H1 (cell line): ENCODE measurements around the gene RANBP9. TPM values are rescaled to one million over a fixed set of nuclear protein-coding genes. Genes with fewer than 3 reads are reported as not detected.
A peak's percentile ranks its signal among the peaks of the same experiment; 100 is the strongest.

ENCODE experiments used
- CTCF ChIA-PET: fragments of 300-600 bp; sonication (Branson Sonifier 250); formaldehyde crosslinking; loops from one replicate; lab custom pipeline; 2021; ENCODE audit not compliant: partially characterized antibody; lab: Charles Lee
- POLR2A ChIA-PET: fragments of 300-600 bp; sonication (Branson Sonifier 250); formaldehyde crosslinking; loops from one replicate; lab custom pipeline; 2021; ENCODE audit warnings: inconsistent platforms; ENCODE audit not compliant: partially characterized antibody; lab: Charles Lee
- DNase-seq, 2 experiments: peaks; one replicate each; pipeline versions ENCODE4 v3.0.0 to v3.0.0-alpha.2; 2010 to 2022; ENCODE audit warnings: low spot score in 2 of 2, low read depth in 1 of 2, mixed read lengths in 1 of 2
- FAIRE-seq: peaks from 2 replicates; lab custom pipeline; 2011; peaks lifted over from hg19 to GRCh38; lab: Jason Lieb, UNC
- H2AFZ ChIP-seq: 2 replicates; pipeline ENCODE4 v1.8.1; 2012; ENCODE audit warnings: low read length, inconsistent platforms
- H2AK5ac ChIP-seq: 2 replicates; pipeline ENCODE4 v1.6.1; 2013; ENCODE audit warnings: low read depth, low read length
- H2BK120ac ChIP-seq: replicated peaks from 2 replicates; pipeline ENCODE3; 2013; ENCODE audit warnings: low read depth, low read length, inconsistent platforms
- H2BK12ac ChIP-seq: 2 replicates; pipeline ENCODE4 v1.6.1; 2013; ENCODE audit warnings: low read depth, low read length
- H2BK15ac ChIP-seq: 2 replicates; pipeline ENCODE4 v1.6.1; 2013; ENCODE audit warnings: low read length
- H2BK20ac ChIP-seq: 2 replicates; pipeline ENCODE4 v1.6.1; 2013; ENCODE audit warnings: low read length
- H2BK5ac ChIP-seq: 2 replicates; pipeline ENCODE4 v1.6.1; 2013; ENCODE audit warnings: low read depth, low read length
- H3K14ac ChIP-seq: 2 replicates; pipeline ENCODE4 v1.6.1; 2013; ENCODE audit warnings: inconsistent platforms; ENCODE audit not compliant: insufficient read length
- H3K18ac ChIP-seq: 2 replicates; pipeline ENCODE4 v1.6.1; 2013; ENCODE audit warnings: low read length; ENCODE audit errors: extremely low read depth
- H3K23ac ChIP-seq: 2 replicates; pipeline ENCODE4 v1.6.1; 2013; ENCODE audit warnings: inconsistent platforms; ENCODE audit not compliant: insufficient read length
- H3K23me2 ChIP-seq: 2 replicates; pipeline ENCODE4 v1.6.1; 2013; ENCODE audit warnings: low read depth, low read length
- H3K27ac ChIP-seq: 2 replicates; pipeline ENCODE4 v1.6.1; 2011; ENCODE audit warnings: low read depth, low read length, inconsistent platforms
- H3K27me3 ChIP-seq, 4 experiments: replicated peaks in 1 of 4; 1 replicate in 1 of 4; 2 replicates in 3 of 4; pipeline versions ENCODE4 v1.6.1 to v1.8.1; 2011 to 2013; ENCODE audit warnings: low read length in 3 of 4, mild to moderate bottlenecking in 3 of 4, inconsistent platforms in 2 of 4, mixed read lengths in 2 of 4, moderate library complexity in 1 of 4; ENCODE audit not compliant: control insufficient read depth in 3 of 4, insufficient read depth in 3 of 4; ENCODE audit errors: extremely low read depth in 1 of 4
- H3K36me3 ChIP-seq, 4 experiments: 2 replicates each; pipeline versions ENCODE4 v1.6.1 to v1.8.1; 2011 to 2013; ENCODE audit warnings: mild to moderate bottlenecking in 4 of 4, low read length in 3 of 4, moderate library complexity in 2 of 4, control low read depth in 1 of 4, inconsistent platforms in 1 of 4; ENCODE audit not compliant: insufficient read depth in 4 of 4, control insufficient read depth in 2 of 4
- H3K4ac ChIP-seq: replicated peaks from 2 replicates; pipeline ENCODE3; 2013; ENCODE audit warnings: low read length, low read depth, mixed read lengths, inconsistent platforms; ENCODE audit not compliant: insufficient read length
- H3K4me1 ChIP-seq, 4 experiments: replicated peaks in 1 of 4; 1 replicate in 1 of 4; 2 replicates in 3 of 4; pipeline versions ENCODE4 v1.6.1 to v1.8.1; 2011 to 2013; ENCODE audit warnings: low read length in 3 of 4, inconsistent platforms in 2 of 4, mixed read lengths in 1 of 4; ENCODE audit not compliant: insufficient read depth in 4 of 4, control insufficient read depth in 3 of 4
- H3K4me2 ChIP-seq, 2 experiments: 2 replicates each; pipeline versions ENCODE4 v1.6.1 to v1.8.1; 2011 to 2013; ENCODE audit warnings: low read depth in 2 of 2, low read length in 2 of 2, control low read depth in 1 of 2, inconsistent platforms in 1 of 2, mild to moderate bottlenecking in 1 of 2; ENCODE audit not compliant: insufficient read depth in 1 of 2
- H3K4me3 ChIP-seq, 4 experiments: fragments of 200-600, 300-600 bp in 1 of 4; sonication (generic), shearing (Covaris generic), sonication (Bioruptor Twin) in 1 of 4; 2 replicates each; pipeline versions ENCODE4 v1.5.1 to v1.8.1; 2011 to 2016; ENCODE audit warnings: low read length in 4 of 4, low read depth in 3 of 4, control low read depth in 2 of 4, inconsistent platforms in 2 of 4, mild to moderate bottlenecking in 2 of 4, mixed read lengths in 1 of 4, moderate library complexity in 1 of 4; ENCODE audit not compliant: insufficient read depth in 2 of 4; ENCODE audit errors: extremely low read depth in 1 of 4
- H3K56ac ChIP-seq: replicated peaks from 2 replicates; pipeline ENCODE3; 2013; ENCODE audit warnings: low read depth, mild to moderate bottlenecking, mixed read lengths, low read length, inconsistent platforms; ENCODE audit not compliant: insufficient read length
- H3K79me1 ChIP-seq: 2 replicates; pipeline ENCODE4 v1.6.1; 2013; ENCODE audit warnings: low read depth, low read length, control low read depth
- H3K79me2 ChIP-seq, 2 experiments: 2 replicates each; pipeline versions ENCODE4 v1.6.1 to v1.8.1; 2012 to 2013; ENCODE audit warnings: low read length in 2 of 2, mild to moderate bottlenecking in 2 of 2, inconsistent platforms in 1 of 2; ENCODE audit not compliant: insufficient read depth in 2 of 2, control insufficient read depth in 1 of 2
- H3K9ac ChIP-seq, 4 experiments: replicated peaks in 1 of 4; 1 replicate in 1 of 4; 2 replicates in 3 of 4; pipeline versions ENCODE4 v1.6.1 to v1.8.1; 2011 to 2013; ENCODE audit warnings: low read depth in 3 of 4, low read length in 3 of 4, control low read depth in 2 of 4, mild to moderate bottlenecking in 2 of 4, moderate library complexity in 2 of 4, inconsistent platforms in 1 of 4; ENCODE audit errors: extremely low read depth in 1 of 4
- H3K9me3 ChIP-seq, 2 experiments: 2 replicates each; pipeline versions ENCODE4 v1.6.1 to v1.8.1; 2012 to 2013; ENCODE audit warnings: mild to moderate bottlenecking in 2 of 2, moderate library complexity in 2 of 2, control low read depth in 1 of 2, inconsistent platforms in 1 of 2, low read depth in 1 of 2, low read length in 1 of 2, mixed read lengths in 1 of 2; ENCODE audit not compliant: insufficient read depth in 2 of 2
- H4K20me1 ChIP-seq, 2 experiments: replicated peaks in 1 of 2; 2 replicates each; pipeline versions ENCODE3 to v1.8.1; 2011 to 2013; ENCODE audit warnings: inconsistent platforms in 2 of 2, low read length in 2 of 2, mild to moderate bottlenecking in 1 of 2; ENCODE audit not compliant: insufficient read depth in 2 of 2, control insufficient read depth in 1 of 2
- H4K5ac ChIP-seq: 2 replicates; pipeline ENCODE4 v1.6.1; 2013; ENCODE audit warnings: low read length, low read depth, mixed read lengths, inconsistent platforms; ENCODE audit not compliant: insufficient read length
- H4K8ac ChIP-seq: 2 replicates; pipeline ENCODE4 v1.8.0; 2013; ENCODE audit warnings: mild to moderate bottlenecking, moderate library complexity, low read length, inconsistent platforms; ENCODE audit not compliant: insufficient read depth; ENCODE audit errors: extremely low read depth
- H4K91ac ChIP-seq: replicated peaks from 2 replicates; pipeline ENCODE3; 2013; ENCODE audit warnings: low read length, mixed read lengths, inconsistent platforms; ENCODE audit not compliant: insufficient read length
- ASH2L ChIP-seq: fragments of 200-600, 300-600 bp; sonication (generic); IDR thresholded peaks from one replicate; pipeline ENCODE4 v1.7.1; 2017; ENCODE audit warnings: low read length
- GABPA ChIP-seq: IDR thresholded peaks from 2 replicates; pipeline ENCODE4 v1.6.1; 2011; ENCODE audit warnings: mild to moderate bottlenecking, low read length, moderate library complexity, borderline replicate concordance; ENCODE audit not compliant: insufficient read depth
- TAF7 ChIP-seq: optimal IDR thresholded peaks from 2 replicates; pipeline ENCODE3; 2011; ENCODE audit warnings: low read depth, mild to moderate bottlenecking, inconsistent platforms, low read length, moderate library complexity, borderline replicate concordance
- TCF12 ChIP-seq: IDR thresholded peaks from 2 replicates; pipeline ENCODE4 v1.6.1; 2011; ENCODE audit warnings: low read depth, mild to moderate bottlenecking, low read length
- WGBS, 2 experiments: shearing (Covaris generic) in 1 of 2; methylation state at CpG; one replicate each; pipeline versions ENCODE4 v1.1.6 to v1.1.7; 2013 to 2015; ENCODE audit warnings: low lambda C conversion rate in 2 of 2, mixed read lengths in 2 of 2, inconsistent platforms in 1 of 2, low coverage in 1 of 2, missing lambda C conversion rate in 1 of 2; ENCODE audit not compliant: insufficient replicate concordance in 2 of 2, insufficient coverage in 1 of 2, insufficient read length in 1 of 2; ENCODE audit errors: extremely low coverage in 1 of 2, missing lambda C conversion rate in 1 of 2; 5-methylcytosine and 5-hydroxymethylcytosine counted together
- polyA plus RNA-seq, 7 experiments: library from polyadenylated mRNA; depleted of rRNA in 3 of 7; stranded (reverse) in 5 of 7; unstranded in 2 of 7; fragments of >200 nt in 5 of 7; fragments of 200-250 nt in 2 of 7; gene quantifications; 1 replicate in 5 of 7; 2 replicates in 1 of 7; 4 replicates in 1 of 7; pipeline versions ENCODE4 v1.2.1 to v1.2.3, GENCODE V29; 2011 to 2013; ENCODE audit warnings: missing spikeins in 2 of 7, mixed read lengths in 2 of 7
- total RNA-seq: library from RNA; stranded (reverse); fragmentation: NEBNext Ultra II Directional; extraction: Animal tissue kit (Norgen Biotek cat#: 25700); gene quantifications from 2 replicates; pipeline ENCODE4 v1.2.1, GENCODE V29; 2021
- TF ChIP-seq, protein P1 (sequence below): IDR thresholded peaks from 2 replicates; pipeline ENCODE4 v1.6.1; 2011; ENCODE audit warnings: low read length, improper control_type of control experiment

Gene RANBP9
- total and polyA plus RNA-seq, 2 of the 8 experiments (the other 6 are each of a cell fraction or from before 2014, with no cell fraction given): 13.0 to 36.7 TPM

- Histone ChIP-seq H2BK5ac (no peak overlapping the region), H2BK20ac (no peak overlapping the region), H3K36me3 (peaks cover 0 to 14% (median 6%) of the 10 kb centered on the region in 4 experiments; a peak in 4 of 8 replicates), H3K23me2 (peaks cover 5% of the 10 kb centered on the region; the same call in 1 of the 2 replicates), H2BK120ac (no peak overlapping the region), H2BK12ac (no peak overlapping the region), H3K14ac (no peak overlapping the region), H3K4me3 (no peak overlapping the region), H3K27me3 (no peaks in the 10 kb centered on the region), H4K20me1 (peaks cover 2 to 8% of the 10 kb centered on the region in 2 experiments), H2BK15ac (no peak overlapping the region), H3K4me2 (peak overlapping the region; percentile 7 to 94; a peak in 1 of 4 replicates), H3K79me1 (no peaks in the 10 kb centered on the region), H4K5ac (no peak overlapping the region), H3K27ac (no peak overlapping the region), H3K4me1 (peaks cover 0 to 2% (median under 1%) of the 10 kb centered on the region in 4 experiments; a peak in 3 of 7 replicates), H3K9me3 (no peaks in the 10 kb centered on the region), H2AFZ (no peak overlapping the region), H4K91ac (no peak overlapping the region), H3K79me2 (peaks cover 3 to 20% of the 10 kb centered on the region in 2 experiments; a peak in 3 of 4 replicates), H3K18ac (no peak overlapping the region), H3K9ac (no peak overlapping the region), H2AK5ac (no peak overlapping the region), H4K8ac (no peak overlapping the region), H3K23ac (no peak overlapping the region), H3K56ac (no peak overlapping the region), H3K4ac (no peak overlapping the region)
- TF ChIP-seq GABPA (no peak), TCF12 (no peak), TAF7 (no peak), ASH2L (no peak)
- TF ChIP-seq, protein P1, sequence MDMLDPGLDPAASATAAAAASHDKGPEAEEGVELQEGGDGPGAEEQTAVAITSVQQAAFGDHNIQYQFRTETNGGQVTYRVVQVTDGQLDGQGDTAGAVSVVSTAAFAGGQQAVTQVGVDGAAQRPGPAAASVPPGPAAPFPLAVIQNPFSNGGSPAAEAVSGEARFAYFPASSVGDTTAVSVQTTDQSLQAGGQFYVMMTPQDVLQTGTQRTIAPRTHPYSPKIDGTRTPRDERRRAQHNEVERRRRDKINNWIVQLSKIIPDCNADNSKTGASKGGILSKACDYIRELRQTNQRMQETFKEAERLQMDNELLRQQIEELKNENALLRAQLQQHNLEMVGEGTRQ: no peak
- DNase-seq (no peak), FAIRE-seq (no peak)
- WGBS, 2 experiments: 83% methylated on average over 3 of the region's 3 CpGs; no CpG with 5 or more reads in 1 of the 2 experiments
- CTCF ChIA-PET: interaction anchor here (0.9 to 1.3 kb wide), 5 partner anchors 18 to 291 kb away, joined by 3 to 4 read pairs (median 3); no protein-coding TSS in a partner anchor
- POLR2A ChIA-PET: interaction anchor here (0.6 to 3.9 kb wide), 6 partner anchors 12 to 285 kb away, joined by 3 to 23 read pairs (median 8); partner anchors contain the start of genes GFOD1 and TBC1D7
These were observed 98.5 kb downstream of the RANBP9 start for GRCh38 chr6:13613029-13613594.
